ENCODE measurements around the gene DSCAM.
"Not testable (repeated sequence)": the region's sequence is repeated elsewhere in the genome, so short reads cannot be mapped to it uniquely, and the experiment has no call there.

The DSCAM gene

DNA sequence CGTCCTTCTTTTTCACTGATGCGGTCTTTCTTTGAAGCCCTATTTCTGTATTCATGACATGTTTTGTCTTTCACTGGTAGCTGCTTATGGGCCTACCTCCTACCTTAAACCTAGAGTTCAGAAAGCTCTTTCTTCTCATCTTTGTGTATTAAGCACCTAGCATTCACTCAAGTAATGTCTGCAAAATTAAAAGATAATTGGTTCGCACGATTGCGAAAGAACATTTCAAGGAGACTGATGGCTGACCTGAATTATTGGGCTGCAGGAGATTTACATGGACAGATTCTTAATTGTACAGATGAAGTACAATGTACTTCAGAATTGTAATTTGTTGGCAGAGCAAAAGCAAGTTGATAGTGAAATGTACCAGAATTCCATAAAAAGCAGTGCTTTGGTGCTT, 773.3 kb downstream of the DSCAM start:
- DNase-seq: no peak

DNA sequence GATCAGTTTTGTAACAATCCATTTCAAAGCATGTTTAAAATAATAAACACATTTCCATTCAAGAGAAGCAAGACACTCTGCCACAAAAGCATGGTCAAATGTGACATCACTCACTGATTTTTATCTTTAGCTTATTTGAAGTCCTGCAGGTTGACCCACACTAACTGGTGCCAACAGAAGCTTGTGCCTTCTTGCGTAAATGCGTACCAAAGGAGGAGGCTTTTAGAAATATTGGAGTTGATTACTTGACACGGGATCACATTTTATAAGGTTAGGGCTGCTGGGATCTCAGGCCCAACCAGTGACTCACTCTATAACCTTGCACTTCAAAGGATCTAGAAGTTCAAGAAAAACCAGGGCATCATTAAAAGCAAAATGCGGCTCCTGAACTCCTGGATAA, 776.1 kb downstream of the DSCAM start:
- no peak for DNase-seq

DNA sequence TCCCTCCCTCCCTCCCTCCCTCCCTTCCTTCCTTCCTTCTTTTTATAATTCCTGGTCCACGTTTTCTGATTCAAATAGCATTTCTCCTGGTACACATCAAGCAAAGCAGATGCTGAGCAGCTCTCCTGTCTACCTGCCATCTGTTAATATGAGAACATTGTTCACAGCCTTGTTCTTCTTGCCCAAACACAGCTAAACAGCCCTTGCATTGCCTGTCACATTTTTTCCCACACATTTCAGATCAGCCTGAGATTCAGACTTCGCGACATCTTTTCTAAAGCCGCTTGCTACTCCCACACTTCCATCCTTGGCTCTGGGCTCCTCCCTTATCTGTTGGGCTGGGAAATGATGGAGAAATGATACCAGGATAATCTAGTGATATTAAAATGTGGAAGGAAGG, 779.2 kb downstream of the DSCAM start:
- DNase-seq: no peak

DNA sequence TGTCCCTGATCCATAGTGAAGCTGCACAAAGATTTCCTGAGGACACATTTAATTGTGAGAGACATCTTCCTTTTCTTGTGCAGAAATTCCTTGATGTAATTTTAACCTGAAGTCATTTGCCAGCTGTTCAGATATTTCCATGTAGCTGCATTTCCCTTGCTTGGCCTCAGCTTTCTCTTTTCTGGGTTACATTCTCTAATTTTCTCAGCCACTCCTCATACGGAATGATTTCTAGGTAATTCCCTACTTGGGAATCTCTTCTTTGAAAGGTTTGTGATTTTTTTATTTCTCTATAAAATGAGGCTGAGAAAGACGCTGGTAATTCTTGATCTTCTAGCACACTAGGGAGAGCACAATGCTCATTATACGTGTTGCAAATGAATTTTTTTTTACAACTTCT, 780.7 kb downstream of the DSCAM start:
- no peak for DNase-seq

GRCh38 chr21:40060083-40060677, 786.8 kb downstream of the DSCAM start:
- no peak for DNase-seq

DNA sequence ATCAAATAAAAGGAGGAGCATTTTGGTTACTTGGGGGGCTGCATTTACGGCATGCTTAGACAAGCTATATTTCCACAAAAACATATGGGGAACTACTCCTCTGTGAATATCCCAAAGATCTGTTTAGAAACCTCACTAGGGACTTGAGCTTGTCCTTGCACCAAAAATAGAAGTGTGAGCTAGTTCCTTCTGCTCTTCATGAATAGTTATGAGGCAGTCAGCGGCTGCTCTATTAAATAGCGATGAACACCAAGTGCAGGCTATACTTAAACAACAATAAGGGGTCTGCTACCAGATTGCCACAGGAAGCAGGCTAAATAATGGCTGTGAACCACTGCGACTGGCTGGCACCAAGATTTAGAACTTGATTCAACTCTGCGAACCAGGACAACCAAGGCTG, 789.6 kb downstream of the DSCAM start:
- no peak for DNase-seq

DNA sequence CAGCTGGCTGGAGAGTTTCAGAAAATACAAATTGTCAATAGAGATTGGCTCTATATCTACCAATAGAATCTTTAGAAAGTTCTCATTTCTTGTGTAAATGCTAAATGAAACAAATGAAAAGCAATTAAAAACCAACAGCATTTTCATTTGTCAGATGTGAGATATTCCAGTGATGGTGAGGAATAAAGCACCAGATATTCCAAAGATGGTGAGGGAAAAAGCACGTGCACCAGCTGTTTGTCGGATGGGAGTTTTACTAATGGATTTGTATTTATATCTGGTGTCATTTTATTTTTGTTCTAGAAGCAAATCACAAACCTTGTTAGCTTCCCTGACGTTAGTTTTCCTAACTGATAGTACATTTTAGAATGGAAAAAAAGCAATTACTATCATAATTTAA, 790.9 kb downstream of the DSCAM start:
- DNase-seq: no peak

- DNase-seq: no peak
Observed at GRCh38 chr21:40054403-40054802, 792.6 kb downstream of the DSCAM start.

- no peak for DNase-seq
Observed at GRCh38 chr21:40053007-40053406, 794.0 kb downstream of the DSCAM start.

- no peak for DNase-seq
Observed at GRCh38 chr21:40052276-40052675, 794.7 kb downstream of the DSCAM start.

GRCh38 chr21:40051801-40052200, 795.2 kb downstream of the DSCAM start:
- DNase-seq: no peak

- DNase-seq: no peak
Observed at GRCh38 chr21:40049931-40050290, 797.0 kb downstream of the DSCAM start.

GRCh38 chr21:40049031-40049930, 797.7 kb downstream of the DSCAM start:
- DNase-seq: no peak

DNA sequence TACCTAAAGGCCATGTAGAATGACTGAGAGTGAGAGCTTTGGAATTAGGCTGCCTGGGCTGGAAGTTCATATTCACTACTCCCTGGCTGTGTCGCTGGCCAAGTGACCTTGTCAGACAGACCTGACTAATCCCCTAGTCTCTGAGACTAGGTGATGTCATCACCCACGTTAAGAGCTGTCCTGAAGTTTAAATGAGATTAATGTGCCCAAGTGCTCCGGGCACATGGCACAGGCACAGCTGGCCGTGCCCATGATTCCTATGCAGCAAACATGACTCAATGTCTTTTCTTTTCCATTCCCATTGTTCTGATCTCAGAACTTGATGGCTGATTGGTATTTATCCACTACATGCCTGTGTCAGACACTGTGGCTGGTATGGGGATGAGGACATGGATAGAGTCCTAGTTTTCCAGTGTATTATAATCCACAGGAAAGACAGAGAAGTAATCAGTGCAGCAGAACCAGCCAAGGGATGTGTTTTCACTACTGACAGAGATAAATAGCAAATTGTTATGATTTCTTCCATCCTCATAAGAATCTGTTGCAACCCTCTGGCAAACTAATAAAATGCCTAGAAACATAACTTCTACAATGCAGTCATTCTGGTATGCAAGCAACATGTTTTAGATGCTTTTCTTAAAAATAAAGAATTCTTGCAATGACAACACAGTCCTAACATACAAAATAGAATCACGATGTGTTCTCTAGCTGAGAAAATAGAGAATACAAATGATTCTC, 798.8 kb downstream of the DSCAM start:
- DNase-seq: no peak

DNA sequence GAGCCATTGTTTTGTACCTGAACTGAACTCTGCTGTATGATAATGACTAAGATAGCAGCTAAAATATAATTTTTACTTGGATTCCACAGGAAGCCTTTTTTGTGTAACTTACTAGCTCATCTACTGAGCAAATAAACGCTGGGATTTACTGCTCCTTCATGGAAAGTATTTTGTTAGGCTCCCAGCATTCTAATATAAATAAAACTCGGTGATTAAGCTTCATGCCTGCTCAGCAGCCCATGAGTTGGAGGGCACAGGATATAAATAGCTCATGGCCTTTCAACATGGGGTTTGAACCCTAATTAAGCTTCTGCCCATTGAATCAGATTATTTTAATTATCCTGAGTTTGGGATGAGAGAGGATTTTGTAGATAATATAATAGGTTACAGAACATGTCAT, 799.7 kb downstream of the DSCAM start:
- DNase-seq: no peak

- no peak for DNase-seq
Observed at GRCh38 chr21:40043866-40044265, 803.1 kb downstream of the DSCAM start.

- no peak for DNase-seq
Observed at GRCh38 chr21:40043423-40043822, 803.5 kb downstream of the DSCAM start.

GRCh38 chr21:40041446-40041845, 805.5 kb downstream of the DSCAM start:
- no peak for DNase-seq

DNA sequence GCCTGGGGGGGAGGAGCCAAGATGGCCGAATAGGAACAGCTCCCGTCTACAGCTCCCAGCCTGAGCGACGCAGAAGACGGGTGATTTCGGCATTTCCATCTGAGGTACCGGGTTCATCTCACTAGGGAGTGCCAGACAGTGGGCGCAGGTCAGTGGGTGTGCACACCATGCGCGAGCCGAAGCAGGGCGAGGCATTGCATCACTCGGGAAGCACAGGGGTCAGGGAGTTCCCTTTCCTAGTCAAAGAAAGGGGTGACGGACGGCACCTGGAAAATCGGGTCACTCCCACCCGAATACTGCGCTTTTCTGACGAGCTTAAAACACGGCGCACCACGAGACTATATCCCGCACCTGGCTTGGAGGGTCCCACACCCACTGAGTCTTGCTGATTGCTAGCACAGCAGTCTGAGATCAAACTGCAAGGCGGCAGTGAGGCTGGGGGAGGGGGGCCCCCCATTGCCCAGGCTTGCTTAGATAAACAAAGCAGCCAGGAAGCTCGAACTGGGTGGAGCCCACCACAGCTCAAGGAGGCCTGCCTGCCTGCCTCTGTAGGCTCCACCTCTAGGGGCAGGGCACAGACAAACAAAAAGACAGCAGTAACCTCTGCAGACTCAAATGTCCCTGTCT, 813.7 kb downstream of the DSCAM start:
- DNase-seq: not testable (repeated sequence)

DNA sequence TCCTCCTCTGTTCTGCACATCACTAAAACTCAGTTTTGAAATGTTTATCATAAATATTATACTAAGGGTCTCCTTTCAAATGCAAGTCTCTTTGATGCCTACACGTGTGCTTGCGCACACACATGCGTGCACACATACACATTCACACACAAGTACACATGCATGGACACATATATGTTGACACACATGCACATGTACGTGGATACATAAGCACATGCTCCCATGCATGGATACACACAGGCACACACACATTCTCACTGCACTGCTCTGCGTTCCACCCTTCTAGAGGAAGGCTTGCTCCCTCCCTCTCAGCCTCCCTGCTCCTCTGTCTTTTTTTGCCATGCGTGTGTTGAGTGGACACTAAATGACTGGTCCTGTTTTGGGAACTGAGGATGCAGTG, 817.1 kb downstream of the DSCAM start:
- DNase-seq: no peak

- not testable (repeated sequence) for DNase-seq
Observed at GRCh38 chr21:40028393-40028792, 818.6 kb downstream of the DSCAM start.

GRCh38 chr21:40021558-40022351, 825.2 kb downstream of the DSCAM start:
- DNase-seq: no peak

DNA sequence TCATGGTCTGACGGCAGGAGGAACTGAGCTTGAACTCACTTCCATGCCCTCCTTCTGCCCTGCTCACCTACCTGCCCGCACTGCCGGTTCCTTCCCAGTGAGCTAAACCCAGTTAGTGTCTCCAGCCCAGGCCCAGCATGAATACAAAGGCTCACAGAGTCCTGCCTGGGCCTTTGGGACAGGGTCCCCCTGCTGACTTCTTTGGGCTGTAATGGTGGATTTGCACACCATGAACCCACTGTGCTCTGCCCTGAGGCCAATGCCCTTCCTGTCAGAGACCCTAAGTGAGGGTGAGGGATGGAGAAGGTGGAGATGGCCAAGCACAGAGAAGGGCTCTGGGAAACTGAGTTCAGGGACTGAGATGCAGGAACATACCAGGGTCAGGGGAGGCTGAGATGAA, 826.3 kb downstream of the DSCAM start:
- DNase-seq: no peak
